Panc1 (cell line): ENCODE data around the gene EEF2. TPM values are rescaled to one million over a fixed set of nuclear protein-coding genes. Genes with fewer than 3 reads are reported as not detected.

Source experiments
- ATAC-seq: fragments of 200-7000 bp; cut with Tn5 transposase; 2 replicates; pipeline ENCODE4 v1.9.1; 2020; ENCODE audit warnings: mild to moderate bottlenecking, moderate library complexity
- BruUV-seq: library from RNA; stranded (reverse); fragments of 400-500 nt; replicated peaks from 2 replicates; lab custom pipeline; 2021; lab: Mats Ljungman, UMichigan
- CTCF ChIA-PET: fragments of 300-600 bp; sonication (Branson Sonifier 250); formaldehyde crosslinking; loops from one replicate; lab custom pipeline; 2022; ENCODE audit warnings: antibody characterized with exemption; lab: Charles Lee
- POLR2A ChIA-PET: fragments of 300-600 bp; sonication (Branson Sonifier 250); formaldehyde crosslinking; loops from one replicate; lab custom pipeline; 2022; ENCODE audit warnings: antibody characterized with exemption; lab: Charles Lee
- DNase-seq: peaks from one replicate; pipeline ENCODE4 v3.0.0-alpha.2; 2010; ENCODE audit warnings: low read depth, low spot score
- H3K27ac ChIP-seq: 2 replicates; pipeline ENCODE4 v1.5.1; 2011; ENCODE audit warnings: mild to moderate bottlenecking, low read length, inconsistent platforms
- H3K27me3 ChIP-seq: fragments of 200-500 bp; sonication (Bioruptor generic); 2 replicates; pipeline ENCODE4 v1.6.0; 2014; ENCODE audit warnings: low read length, inconsistent platforms; ENCODE audit not compliant: control insufficient read depth, insufficient read depth
- H3K36me3 ChIP-seq: fragments of 200-500 bp; sonication (Bioruptor generic); 2 replicates; pipeline ENCODE4 v1.5.1; 2014; ENCODE audit warnings: inconsistent platforms, mild to moderate bottlenecking, low read length, moderate library complexity; ENCODE audit not compliant: control insufficient read depth, insufficient read depth
- H3K4me1 ChIP-seq: 2 replicates; pipeline ENCODE4 v1.5.1; 2011; ENCODE audit warnings: inconsistent platforms, mild to moderate bottlenecking, low read length, moderate library complexity; ENCODE audit not compliant: control insufficient read depth, insufficient read depth
- H3K4me3 ChIP-seq, 2 experiments: 2 replicates each; pipeline ENCODE4 v1.5.1; 2011 to 2012; ENCODE audit warnings: low read depth in 2 of 2, low read length in 2 of 2, mild to moderate bottlenecking in 2 of 2, inconsistent platforms in 1 of 2, moderate library complexity in 1 of 2
- H3K9me3 ChIP-seq: fragments of 200-500 bp; sonication (Bioruptor generic); 2 replicates; pipeline ENCODE4 v1.5.1; 2014; ENCODE audit warnings: low read depth, mild to moderate bottlenecking, inconsistent platforms, low read length, moderate library complexity; ENCODE audit not compliant: control insufficient read depth, insufficient read depth
- CTCF ChIP-seq: fragments of 450-650 bp; IDR thresholded peaks from 2 replicates; pipeline ENCODE4 v1.5.1; 2017; ENCODE audit warnings: mild to moderate bottlenecking
- POLR2AphosphoS5 ChIP-seq: IDR thresholded peaks from 2 replicates; pipeline ENCODE4 v1.6.1; 2012; ENCODE audit warnings: mild to moderate bottlenecking, low read depth, low read length, moderate library complexity
- REST ChIP-seq, 2 experiments: IDR thresholded peaks; 2 replicates each; pipeline ENCODE4 v1.6.1; 2011 to 2012; ENCODE audit warnings: low read depth in 2 of 2, control low read depth in 1 of 2, low read length in 1 of 2, mild to moderate bottlenecking in 1 of 2, moderate library complexity in 1 of 2; ENCODE audit not compliant: insufficient read depth in 1 of 2
- SIN3A ChIP-seq: IDR thresholded peaks from 2 replicates; pipeline ENCODE4 v1.6.1; 2012; ENCODE audit warnings: low read depth, mild to moderate bottlenecking, low read length, moderate library complexity, borderline replicate concordance; ENCODE audit not compliant: insufficient read depth
- TCF7L2 ChIP-seq: IDR thresholded peaks from 2 replicates; pipeline ENCODE4 v1.6.1; 2011; ENCODE audit warnings: mild to moderate bottlenecking, low read depth, low read length, inconsistent platforms
- in situ Hi-C: cut with HindIII; loops from 2 replicates; pipeline ENCODE4 v1.10.0; 2016; ENCODE audit warnings: low sequenced_read_pairs, low pct_unique_long_range_greater_than_20kb
- intact Hi-C: fragments of 100-400 bp; cut with micrococcal nuclease; formaldehyde crosslinking; loops from one replicate; pipeline ENCODE4 v1.10.0; 2022; ENCODE audit not compliant: unreplicated experiment
- total RNA-seq: library from RNA; stranded (reverse); gene quantifications from one replicate; pipeline ENCODE4 v1.2.1, GENCODE V29; 2021; ENCODE audit not compliant: unreplicated experiment

Gene EEF2
- total RNA-seq, 1 experiment from 2014 or later = 1,391 TPM

- DNase-seq (no peak), ATAC-seq (no peak)
- in situ Hi-C loops (no loop called here), intact Hi-C loops (loop anchor here (10.0 kb wide), 1 partner anchor 224 kb away; no protein-coding TSS in a partner anchor)
- no peak for TF ChIP-seq SIN3A
- H3K27me3 ChIP-seq = no peaks in the 10 kb centered on the region
- H3K27ac ChIP-seq = no peak overlapping the region
- no peak overlapping the region for H3K4me3 ChIP-seq
- peaks cover 42% of the 10 kb centered on the region for H3K36me3 ChIP-seq
- POLR2A ChIA-PET = interaction anchor here (0.6 kb wide), 1 partner anchor 258 kb away, joined by 7 read pairs; no protein-coding TSS in a partner anchor
- TSS peak; percentile 2 for BruUV-seq
- H3K9me3 ChIP-seq = no peaks in the 10 kb centered on the region
- H3K4me1 ChIP-seq = no peaks in the 10 kb centered on the region; the same call in none of the 2 replicates
- CTCF ChIA-PET = no interaction called here
Measured at GRCh38 chr19:3980353-3981251, 4.7 kb downstream of the EEF2 start.

GRCh38 chr19:3979674-3980352 is 5.5 kb downstream of the EEF2 start:
- Histone ChIP-seq H3K4me3 (no peak overlapping the region), H3K9me3 (no peaks in the 10 kb centered on the region), H3K4me1 (no peaks in the 10 kb centered on the region; the same call in none of the 2 replicates), H3K27ac (no peak overlapping the region), H3K27me3 (no peaks in the 10 kb centered on the region), H3K36me3 (peaks cover 42% of the 10 kb centered on the region)
- 0 out of 2 replicates have a peak, but pooled peaks have one; percentile 6 for ATAC-seq
- CTCF ChIA-PET = no interaction called here
- TF ChIP-seq SIN3A (no peak), REST (IDR thresholded peaks at IDR 0.05; ENCODE audit: insufficient read depth in 1 of 2, low read depth in 2 of 2, low read length in 1 of 2) (peak in 1 of 2 experiments; percentile 47; a peak in 1 of 4 replicates)
- intact Hi-C loops (loop anchor here (10.0 kb wide), 1 partner anchor 225 kb away; no protein-coding TSS in a partner anchor), in situ Hi-C loops (no loop called here)
- no TSS peak for BruUV-seq
- POLR2A ChIA-PET = no interaction called here
- no peak for DNase-seq

- BruUV-seq = no TSS peak
- Histone ChIP-seq H3K36me3 (peaks cover 39% of the 10 kb centered on the region), H3K9me3 (no peaks in the 10 kb centered on the region), H3K27ac (no peak overlapping the region), H3K27me3 (no peaks in the 10 kb centered on the region), H3K4me3 (no peak overlapping the region), H3K4me1 (no peaks in the 10 kb centered on the region; the same call in none of the 2 replicates)
- TF ChIP-seq REST (IDR thresholded peaks at IDR 0.05; ENCODE audit: insufficient read depth in 1 of 2, low read depth in 2 of 2, low read length in 1 of 2) (no peak), TCF7L2 (no peak), POLR2AphosphoS5 (no peak; the same call in 1 of the 2 replicates), SIN3A (no peak), CTCF (no peak)
- POLR2A ChIA-PET = no interaction called here
- intact Hi-C loops (no loop called here), in situ Hi-C loops (no loop called here)
- DNase-seq (no peak), ATAC-seq (no peak; the same call in 1 of the 2 replicates)
- CTCF ChIA-PET = no interaction called here
Measured at GRCh38 chr19:3979289-3979673, 6.0 kb downstream of the EEF2 start.
